ENCODE measurements around the gene DLK2.
A peak's percentile ranks its signal among the peaks of the same experiment; 100 is the strongest.
"Not testable (repeated sequence)": the region's sequence is repeated elsewhere in the genome, so short reads cannot be mapped to it uniquely, and the experiment has no call there.

DLK2 gene

DNA sequence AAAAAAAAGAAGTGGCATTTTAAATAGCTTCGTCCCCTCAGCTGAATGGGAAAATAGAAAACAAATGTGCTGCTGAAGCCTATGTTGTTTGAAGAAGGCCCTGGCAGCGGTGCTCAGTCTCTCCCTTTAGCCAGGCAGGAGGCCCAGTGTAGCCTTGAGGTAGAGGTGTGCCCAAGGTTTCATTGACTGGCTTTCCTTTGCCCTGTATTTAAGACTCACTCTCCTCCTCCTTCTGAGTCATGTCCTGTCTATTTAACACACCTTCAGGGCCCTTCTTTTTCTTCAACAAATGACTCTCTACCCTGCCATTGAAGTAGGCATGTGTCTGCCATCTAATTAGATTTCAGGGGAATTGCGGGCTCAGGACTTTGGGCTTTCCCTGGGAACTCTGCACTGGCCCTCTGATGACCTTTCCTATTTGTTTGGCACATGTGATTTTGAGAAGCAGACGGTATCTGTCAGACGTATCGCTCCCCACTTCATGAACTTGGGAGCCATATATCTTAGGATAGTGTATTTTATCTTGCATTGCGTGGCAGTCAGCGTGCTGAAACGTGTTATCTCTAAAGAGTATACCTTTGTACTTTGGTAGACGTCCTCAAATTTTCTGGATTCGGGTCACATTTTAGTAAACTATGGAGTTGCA, 26.4 kb upstream of the DLK2 start:
- no peak for DNase-seq

DNA sequence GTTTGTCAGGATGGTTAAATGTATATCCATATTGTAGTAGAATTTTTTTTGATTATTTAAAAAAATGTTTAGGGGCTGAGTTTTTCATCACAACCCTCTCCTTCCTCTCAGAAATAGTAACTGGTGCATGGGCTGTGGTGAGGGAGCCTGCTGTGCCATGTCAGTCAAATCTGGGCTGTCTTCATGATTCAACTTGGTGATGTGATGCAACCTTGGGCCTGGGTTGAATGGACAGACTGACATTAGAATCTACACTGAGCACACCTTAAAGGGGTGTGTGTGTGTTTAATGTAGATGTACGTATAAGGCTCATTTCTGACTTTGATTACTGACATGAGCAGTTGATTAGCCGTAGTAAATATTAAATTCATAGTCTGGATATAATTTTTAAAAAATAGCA, 25.7 kb upstream of the DLK2 start:
- DNase-seq, result no peak

GRCh38 chr6:43478008-43478372, 22.6 kb upstream of the DLK2 start:
- DNase-seq, result no peak

GRCh38 chr6:43477235-43478007, 22.1 kb upstream of the DLK2 start, which contains the start of gene TJAP1:
Gene TJAP1 (plus strand): TSS chr6:43477570. CDS start chr6:43499002, 21,432 bp downstream.
- DNase-seq, result peak; percentile 96

GRCh38 chr6:43476746-43477145, 21.4 kb upstream of the DLK2 start:
- DNase-seq, result no peak

GRCh38 chr6:43475516-43475915, 20.2 kb upstream of the DLK2 start:
- no peak for DNase-seq

DNA sequence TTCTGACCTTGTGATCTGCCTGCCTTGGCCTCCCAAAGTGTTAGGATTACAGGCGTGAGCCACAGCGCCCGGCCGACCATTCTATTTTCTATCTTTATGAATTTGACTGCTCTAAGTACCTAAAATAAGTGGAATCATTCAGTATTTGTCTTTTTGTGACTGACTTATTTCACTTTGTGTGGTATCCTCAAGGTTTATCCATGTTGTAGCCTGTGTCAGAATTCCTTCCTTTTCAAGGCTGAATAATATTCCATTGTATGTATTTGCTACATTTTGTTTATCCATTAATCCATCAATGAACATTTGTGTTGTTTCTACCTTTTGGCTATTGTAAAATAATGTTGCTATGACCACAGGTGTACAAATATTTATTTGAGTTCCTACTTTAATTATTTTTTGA, 17.2 kb upstream of the DLK2 start:
- no peak for DNase-seq

- DNase-seq, result no peak
These were observed 16.1 kb upstream of the DLK2 start for GRCh38 chr6:43471399-43471798.

GRCh38 chr6:43469947-43470346, 14.6 kb upstream of the DLK2 start:
- no peak for DNase-seq

DNA sequence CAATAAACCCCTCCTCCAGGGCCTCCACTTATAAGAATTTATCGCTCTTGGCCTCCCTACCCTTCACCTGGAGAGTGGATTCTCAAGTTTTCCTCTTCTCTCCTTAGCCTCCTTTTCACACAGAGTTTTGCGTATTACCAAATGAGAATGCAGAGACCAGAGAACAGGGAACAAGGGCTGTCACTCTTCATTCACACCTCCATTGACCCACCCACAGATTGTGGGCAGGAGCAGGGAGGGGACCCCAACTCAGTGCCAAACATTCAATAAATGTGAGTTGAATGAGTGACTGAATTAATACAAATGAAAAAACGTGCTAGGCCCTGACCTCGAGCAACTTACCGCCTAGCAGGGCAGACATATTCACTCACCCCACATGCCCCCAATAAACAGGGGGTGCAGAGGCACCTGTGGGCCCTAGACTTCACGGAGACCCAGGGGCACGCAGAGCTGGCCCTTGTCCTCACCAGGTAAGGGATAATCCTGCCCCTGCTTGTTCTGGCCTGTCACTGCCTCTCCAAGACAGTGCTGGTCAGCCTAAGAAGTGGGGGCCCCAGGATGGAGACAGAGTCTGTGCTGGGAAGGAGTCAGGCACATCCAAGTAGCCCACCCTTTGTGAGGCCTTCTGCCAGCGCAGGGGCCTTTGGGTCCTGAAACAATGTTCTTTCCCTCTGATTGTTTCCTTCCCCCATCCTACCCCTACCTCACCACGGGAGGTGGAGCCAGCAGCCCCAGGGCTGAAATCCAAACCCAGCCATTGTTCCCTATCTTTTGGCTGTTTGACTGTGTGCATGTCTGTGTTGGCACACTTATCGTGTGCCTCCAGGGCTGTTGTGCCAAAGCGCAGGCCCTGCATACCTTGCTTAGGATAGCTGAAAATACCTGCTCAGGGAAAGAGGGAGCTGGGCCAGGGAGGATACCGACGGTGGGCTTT, 13.7 kb upstream of the DLK2 start:
- DNase-seq, result no peak

- DNase-seq, result no peak
These were observed 12.9 kb upstream of the DLK2 start for GRCh38 chr6:43468240-43468639.

DNA sequence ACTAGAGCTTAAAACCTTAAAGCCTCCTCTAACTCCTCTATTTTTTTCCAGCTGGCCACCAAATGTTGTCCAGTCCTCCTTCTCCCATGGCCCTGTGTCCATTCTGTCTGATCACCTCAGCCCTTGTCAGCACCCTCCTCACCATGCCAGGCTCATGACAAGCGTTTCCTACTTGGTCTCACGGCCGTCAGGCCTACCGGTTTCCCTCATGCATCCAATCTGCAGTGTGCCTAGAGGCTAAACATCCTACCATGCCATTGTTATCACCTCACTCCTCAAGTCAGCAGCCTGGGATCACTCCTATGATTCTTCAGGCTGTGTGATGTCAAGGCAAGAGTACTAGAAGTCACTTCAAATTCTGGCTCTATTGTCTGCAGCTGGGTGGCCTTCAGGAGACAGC, 12.4 kb upstream of the DLK2 start:
- no peak for DNase-seq

GRCh38 chr6:43467265-43467664, 11.9 kb upstream of the DLK2 start:
- not testable (repeated sequence) for DNase-seq

DNA sequence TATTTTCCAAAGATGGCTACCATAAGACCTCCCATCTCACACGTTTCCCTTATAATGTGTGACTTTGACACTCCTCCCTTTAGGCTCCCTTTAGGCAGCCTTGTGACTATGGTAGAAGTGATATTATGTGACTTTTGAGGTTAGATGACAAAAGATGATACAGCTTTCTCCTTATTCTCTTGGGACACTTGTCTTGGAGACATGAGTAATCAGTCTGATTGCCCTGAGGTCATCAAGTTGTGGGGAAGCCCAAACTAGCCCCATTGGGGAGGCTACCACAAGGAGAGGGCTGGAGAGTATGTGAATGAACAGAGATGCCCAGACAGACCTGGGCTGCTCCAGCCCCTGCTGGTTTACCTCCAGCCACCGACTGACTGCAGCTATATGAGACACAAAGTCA, 10.6 kb upstream of the DLK2 start:
- no peak for DNase-seq

GRCh38 chr6:43464337-43464736, 9.0 kb upstream of the DLK2 start:
- DNase-seq, result no peak

DNA sequence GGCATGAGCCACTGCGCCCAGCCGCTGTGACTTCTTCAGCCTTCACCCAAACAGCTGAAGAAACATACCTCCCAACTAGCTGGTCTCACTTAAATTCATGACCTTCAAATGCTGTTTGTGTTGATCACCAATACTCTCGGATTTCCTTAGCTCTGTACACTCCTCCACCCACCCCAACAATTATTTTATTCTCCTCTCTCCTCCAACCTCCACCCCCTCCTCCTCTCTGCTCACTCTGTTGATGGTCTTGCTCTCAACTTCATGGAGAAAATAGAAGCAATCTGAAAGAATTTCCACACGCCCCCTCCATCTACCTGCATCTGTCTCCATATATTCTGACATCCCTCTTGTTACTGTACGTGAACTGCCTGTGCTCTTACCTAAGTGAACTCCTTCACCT, 6.6 kb upstream of the DLK2 start:
- DNase-seq, result no peak

DNA sequence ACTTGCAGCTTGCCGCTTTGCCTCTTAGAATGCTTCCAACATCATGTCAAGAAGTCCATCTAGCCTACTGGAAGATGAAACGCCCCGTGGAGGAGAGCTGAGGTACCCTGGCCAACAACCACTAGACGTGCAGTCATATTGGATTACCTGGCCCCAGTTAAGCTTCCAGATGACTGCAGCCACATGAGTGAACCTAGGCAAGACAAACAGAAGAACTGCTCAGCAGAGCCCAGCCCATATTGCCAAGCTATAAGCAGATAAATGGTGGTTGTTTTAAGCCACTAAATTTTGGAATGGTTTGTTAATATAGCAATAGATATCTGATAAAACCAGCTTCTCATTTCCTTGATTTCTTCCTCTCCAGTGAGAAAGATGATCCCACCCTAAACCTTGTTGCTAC, 4.7 kb upstream of the DLK2 start:
- DNase-seq, result no peak

DNA sequence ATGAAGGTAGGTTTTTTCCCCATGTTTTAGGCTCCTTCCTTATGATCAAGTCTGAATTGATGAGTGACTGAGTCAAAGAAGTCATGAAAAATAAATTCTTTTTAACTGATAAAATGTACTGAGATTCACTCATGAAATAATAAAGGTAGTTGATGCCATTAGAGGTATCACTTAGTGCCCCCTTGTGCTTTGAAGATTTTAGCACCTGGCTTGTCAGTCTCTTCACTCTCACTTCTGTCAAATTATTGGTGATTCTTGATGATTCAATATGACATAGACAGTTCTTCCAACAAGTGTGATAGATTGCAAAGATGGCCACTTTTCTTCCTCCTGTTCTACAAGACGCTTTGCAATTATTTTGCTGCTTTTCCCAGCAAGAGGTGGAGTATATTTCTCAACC, 4.2 kb upstream of the DLK2 start:
- DNase-seq, result no peak

- DNase-seq, result not testable (repeated sequence)
These were observed 2.8 kb upstream of the DLK2 start for GRCh38 chr6:43458154-43458553.

- no peak for DNase-seq
These were observed 2.3 kb upstream of the DLK2 start for GRCh38 chr6:43457643-43458042.

GRCh38 chr6:43454696-43455530, 435 bp downstream of the DLK2 start:
- DNase-seq, result peak; percentile 13

DNA sequence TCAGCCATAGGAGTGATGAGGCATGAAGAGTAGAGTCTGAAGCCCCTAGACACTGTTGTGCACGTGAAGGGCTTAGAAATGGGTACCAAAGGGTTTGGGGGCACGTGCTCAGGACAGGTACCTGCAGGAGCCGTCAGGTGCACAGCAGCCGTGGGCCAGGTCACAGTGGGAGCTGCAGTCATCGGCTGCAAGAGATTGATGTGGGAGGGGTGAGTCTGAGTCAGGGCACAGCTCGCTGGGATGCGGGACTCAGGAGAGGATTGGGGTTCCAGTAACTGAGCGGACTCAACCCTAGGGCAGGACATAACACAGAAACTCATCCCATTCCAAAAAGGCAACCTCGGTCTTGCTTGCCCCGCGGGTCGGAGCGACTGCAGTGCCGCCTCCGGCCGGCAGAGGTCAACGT, 1.1 kb downstream of the DLK2 start:
- peak; percentile 57 for DNase-seq

- DNase-seq, result no peak
These were observed 1.5 kb downstream of the DLK2 start for GRCh38 chr6:43453831-43454230.

Data from effector CD4-positive, alpha-beta T cell (primary cell).